Measurements from ENCODE around the gene MTFMT.
"Not testable (repeated sequence)": the region's sequence is repeated elsewhere in the genome, so short reads cannot be mapped to it uniquely, and the experiment has no call there.

The MTFMT gene

GRCh38 chr15:65027593-65027992 lies 1.8 kb downstream of the MTFMT start:
- H3K4me1 ChIP-seq, result peaks cover 15 to 23% (median 20%) of the 10 kb centered on the region in 10 experiments
- peaks cover 25 to 45% (median 40%) of the 10 kb centered on the region in 11 experiments; a peak in 21 of 22 replicates for H3K36me3 ChIP-seq
- peak overlapping the region in 7 of 11 experiments; percentile 81 to 93 (median 90); a peak in 10 of 22 replicates for H3K9ac ChIP-seq
- no peak for TF ChIP-seq Cebpa-rat (IDR thresholded peaks at IDR 0.05)
- peak overlapping the region in 9 of 10 experiments; percentile 83 to 99 (median 96); a peak in 14 of 20 replicates for H3K4me3 ChIP-seq
- H3K27ac ChIP-seq, result peak overlapping the region in 2 of 11 experiments; percentile 2 to 18; a peak in 1 of 22 replicates
- H4K20me1 ChIP-seq, result peaks cover 0 to 9% (median 0%) of the 10 kb centered on the region in 11 experiments; a peak in 9 of 22 replicates
- H3K27me3 ChIP-seq, result no peaks in the 10 kb centered on the region
- H3K4me2 ChIP-seq, result peak overlapping the region; percentile 88 to 98 (median 92)
- H3K9me3 ChIP-seq (replicated peaks in 1 of 11), result no peaks in the 10 kb centered on the region

- H4K20me1 ChIP-seq, result peaks cover 0 to 9% (median 0%) of the 10 kb centered on the region in 11 experiments; a peak in 9 of 22 replicates
- H3K36me3 ChIP-seq, result peaks cover 33 to 52% (median 45%) of the 10 kb centered on the region in 11 experiments; a peak in 21 of 22 replicates
- no peak overlapping the region for H3K4me3 ChIP-seq
- no peaks in the 10 kb centered on the region for H3K27me3 ChIP-seq
- TF ChIP-seq Cebpa-rat (IDR thresholded peaks at IDR 0.05), result no peak
- no peak overlapping the region for H3K9ac ChIP-seq
- H3K27ac ChIP-seq, result no peak overlapping the region
- H3K4me2 ChIP-seq, result peak overlapping the region in 1 of 11 experiments; percentile 92; a peak in 3 of 22 replicates
- H3K4me1 ChIP-seq, result peaks cover 14 to 22% (median 19%) of the 10 kb centered on the region in 10 experiments
- H3K9me3 ChIP-seq (replicated peaks in 1 of 11), result no peaks in the 10 kb centered on the region
These were observed 2.7 kb downstream of the MTFMT start for GRCh38 chr15:65026756-65027155.

- no peak overlapping the region for H3K9ac ChIP-seq
- no peaks in the 10 kb centered on the region for H3K9me3 ChIP-seq (replicated peaks in 1 of 11)
- H3K4me2 ChIP-seq, result no peak overlapping the region
- TF ChIP-seq Cebpa-rat (IDR thresholded peaks at IDR 0.05), result no peak
- H3K27me3 ChIP-seq, result no peaks in the 10 kb centered on the region
- H3K36me3 ChIP-seq, result peaks cover 75 to 100% (median 92%) of the 10 kb centered on the region in 11 experiments
- no peak overlapping the region for H3K4me3 ChIP-seq
- H3K4me1 ChIP-seq, result no peaks in the 10 kb centered on the region
- H3K27ac ChIP-seq, result no peak overlapping the region
- H4K20me1 ChIP-seq, result no peaks in the 10 kb centered on the region
These were observed 8.0 kb downstream of the MTFMT start for GRCh38 chr15:65021488-65021887.

GRCh38 chr15:65020419-65020818 lies 9.0 kb downstream of the MTFMT start:
- no peak overlapping the region for H3K27ac ChIP-seq
- H3K27me3 ChIP-seq, result no peaks in the 10 kb centered on the region
- H3K36me3 ChIP-seq, result peaks cover 75 to 100% (median 92%) of the 10 kb centered on the region in 11 experiments
- no peak overlapping the region for H3K4me2 ChIP-seq
- H3K9me3 ChIP-seq (replicated peaks in 1 of 11), result peaks cover 0 to 3% (median 0%) of the 10 kb centered on the region in 11 experiments; a peak in 3 of 22 replicates
- no peak overlapping the region for H3K4me3 ChIP-seq
- no peaks in the 10 kb centered on the region for H4K20me1 ChIP-seq
- TF ChIP-seq Cebpa-rat (IDR thresholded peaks at IDR 0.05), result no peak
- no peaks in the 10 kb centered on the region for H3K4me1 ChIP-seq
- H3K9ac ChIP-seq, result no peak overlapping the region

GRCh38 chr15:65011198-65011597 lies 18.2 kb downstream of the MTFMT start:
- H3K4me1 ChIP-seq, H4K20me1 ChIP-seq, H3K9ac ChIP-seq, H3K27me3 ChIP-seq, H3K4me3 ChIP-seq: not testable (repeated sequence)
- Histone ChIP-seq H3K4me2 (0 out of 22 replicates have a peak overlapping the region, but pooled peaks of 1 of the 11 experiments have one; percentile 12), H3K36me3 (peaks cover 44 to 82% (median 60%) of the 10 kb centered on the region in 11 experiments), H3K27ac (0 out of 22 replicates have a peak overlapping the region, but pooled peaks of 1 of the 11 experiments have one; percentile 1), H3K9me3 (replicated peaks in 1 of 11) (peaks cover 16 to 27% (median 20%) of the 10 kb centered on the region in 11 experiments)

GRCh38 chr15:65008983-65009382 lies 20.5 kb downstream of the MTFMT start:
- TF ChIP-seq Cebpa-rat (IDR thresholded peaks at IDR 0.05), result no peak
- peaks cover 0 to 7% (median 0%) of the 10 kb centered on the region in 10 experiments; a peak in 6 of 20 replicates for H3K4me1 ChIP-seq
- no peak overlapping the region for H3K4me3 ChIP-seq
- H3K27ac ChIP-seq, result no peak overlapping the region
- H4K20me1 ChIP-seq, result no peaks in the 10 kb centered on the region
- peaks cover 34 to 82% (median 54%) of the 10 kb centered on the region in 11 experiments for H3K36me3 ChIP-seq
- H3K27me3 ChIP-seq, result no peaks in the 10 kb centered on the region
- peaks cover 8 to 12% (median 9%) of the 10 kb centered on the region in 11 experiments for H3K9me3 ChIP-seq (replicated peaks in 1 of 11)
- no peak overlapping the region for H3K4me2 ChIP-seq
- no peak overlapping the region for H3K9ac ChIP-seq

GRCh38 chr15:65006876-65007275 lies 22.6 kb downstream of the MTFMT start:
- peaks cover 0 to 7% (median 0%) of the 10 kb centered on the region in 10 experiments; a peak in 6 of 20 replicates for H3K4me1 ChIP-seq
- H3K36me3 ChIP-seq, result peaks cover 27 to 82% (median 55%) of the 10 kb centered on the region in 11 experiments
- H3K27ac ChIP-seq, result no peak overlapping the region
- no peaks in the 10 kb centered on the region for H3K9me3 ChIP-seq (replicated peaks in 1 of 11)
- H4K20me1 ChIP-seq, result no peaks in the 10 kb centered on the region
- no peak overlapping the region for H3K4me3 ChIP-seq
- no peak overlapping the region for H3K9ac ChIP-seq
- TF ChIP-seq Cebpa-rat (IDR thresholded peaks at IDR 0.05), result no peak
- H3K27me3 ChIP-seq, result no peaks in the 10 kb centered on the region
- no peak overlapping the region for H3K4me2 ChIP-seq

- Histone ChIP-seq H3K4me3 (no peak overlapping the region), H3K9ac (no peak overlapping the region), H3K9me3 (replicated peaks in 1 of 11) (no peaks in the 10 kb centered on the region), H3K27ac (no peak overlapping the region), H4K20me1 (no peaks in the 10 kb centered on the region), H3K4me1 (no peaks in the 10 kb centered on the region; a peak in 1 of 20 replicates), H3K4me2 (no peak overlapping the region), H3K27me3 (no peaks in the 10 kb centered on the region), H3K36me3 (peaks cover 20 to 74% (median 54%) of the 10 kb centered on the region in 11 experiments; a peak in 21 of 22 replicates)
- no peak for TF ChIP-seq Cebpa-rat (IDR thresholded peaks at IDR 0.05)
These were observed 24.4 kb downstream of the MTFMT start for GRCh38 chr15:65004993-65005392.

- no peaks in the 10 kb centered on the region for H4K20me1 ChIP-seq
- peaks cover 12 to 21% (median 19%) of the 10 kb centered on the region in 11 experiments; a peak in 19 of 22 replicates for H3K36me3 ChIP-seq
- no peak for TF ChIP-seq Cebpa-rat (IDR thresholded peaks at IDR 0.05)
- no peaks in the 10 kb centered on the region for H3K27me3 ChIP-seq
- no peak overlapping the region for H3K27ac ChIP-seq
- H3K4me3 ChIP-seq, result no peak overlapping the region
- H3K4me2 ChIP-seq, result no peak overlapping the region
- H3K9me3 ChIP-seq (replicated peaks in 1 of 11), result no peaks in the 10 kb centered on the region
- H3K9ac ChIP-seq, result no peak overlapping the region
- peaks cover 0 to 4% (median 0%) of the 10 kb centered on the region in 10 experiments; a peak in 1 of 20 replicates for H3K4me1 ChIP-seq
These were observed 31.6 kb downstream of the MTFMT start for GRCh38 chr15:64997745-64998375.
